Ascending aorta (tissue), 2 donors: ENCODE data around the gene PRKD1. TPM values are rescaled to one million over a fixed set of nuclear protein-coding genes. Genes with fewer than 3 reads are reported as not detected.
"Not testable (repeated sequence)": the region's sequence is repeated elsewhere in the genome, so short reads cannot be mapped to it uniquely, and the experiment has no call there.

Source experiments
- DNase-seq, 2 donors: peaks; one replicate each; pipeline ENCODE4 v3.0.0-alpha.2; 2019; ENCODE audit warnings: low spot score in 2 of 2
- H3K27ac ChIP-seq, 2 donors: fragments of 200-600 bp; sonication (generic); one replicate each; pipeline ENCODE4 v1.5.1; 2016 to 2017; ENCODE audit warnings: mild to moderate bottlenecking in 1 of 2
- H3K27me3 ChIP-seq: fragments of 200-600 bp; sonication (generic); one replicate; pipeline ENCODE4 v1.5.1; 2017
- H3K36me3 ChIP-seq, 2 donors: fragments of 200-600 bp; sonication (generic); one replicate each; pipeline ENCODE4 v1.5.1; 2016
- H3K4me1 ChIP-seq, 2 donors: fragments of 200-600 bp; sonication (generic); one replicate each; pipeline ENCODE4 v1.5.1; 2016 to 2017; ENCODE audit warnings: mild to moderate bottlenecking in 1 of 2
- H3K4me3 ChIP-seq, 2 donors: fragments of 200-600 bp; sonication (generic); one replicate each; pipeline ENCODE4 v1.5.1; 2016 to 2017; ENCODE audit warnings: mild to moderate bottlenecking in 1 of 2
- H3K9me3 ChIP-seq, 2 donors: fragments of 200-600 bp; sonication (generic); one replicate each; pipeline ENCODE4 v1.5.1; 2016
- CTCF ChIP-seq, 3 experiments: fragments of 200-600 bp in 2 of 3; fragments of 450-650 bp in 1 of 3; sonication (generic) in 2 of 3; IDR thresholded peaks; one replicate each; pipeline ENCODE4 v1.5.1; 2016 to 2019; ENCODE audit warnings: antibody characterized with exemption in 3 of 3, mild to moderate bottlenecking in 1 of 3, moderate library complexity in 1 of 3
- intact Hi-C: fragments of 100-400 bp; cut with DNase I; formaldehyde crosslinking; loops from one replicate; pipeline ENCODE4 v1.15.1; 2023
- total RNA-seq: library from RNA; depleted of rRNA; stranded (reverse); fragments of >200 nt; gene quantifications from one replicate; pipeline ENCODE4 v1.1.0, GENCODE V29; 2016

Gene PRKD1
- total RNA-seq, 1 donor from 2014 or later, result 34.6 TPM

GRCh38 chr14:29851397-29851796, 76.2 kb downstream of the PRKD1 start:
- peaks cover 0 to 3% of the 10 kb centered on the region in 2 donors for H3K4me1 ChIP-seq
- no peak for DNase-seq
- H3K4me3 ChIP-seq, result no peak overlapping the region
- H3K36me3 ChIP-seq, result no peaks in the 10 kb centered on the region
- no peak for TF ChIP-seq CTCF (IDR thresholded peaks at IDR 0.05)
- H3K27me3 ChIP-seq, result no peaks in the 10 kb centered on the region
- H3K9me3 ChIP-seq, result peaks cover 0 to 3% of the 10 kb centered on the region in 2 donors
- intact Hi-C loops, result no loop called here
- no peak overlapping the region for H3K27ac ChIP-seq

GRCh38 chr14:29847056-29847380, 80.6 kb downstream of the PRKD1 start:
- H3K4me3 ChIP-seq, result no peak overlapping the region
- no peaks in the 10 kb centered on the region for H3K36me3 ChIP-seq
- no peak overlapping the region for H3K27ac ChIP-seq
- DNase-seq, result no peak
- H3K9me3 ChIP-seq, result peaks cover 0 to 3% of the 10 kb centered on the region in 2 donors
- no peak for TF ChIP-seq CTCF (IDR thresholded peaks at IDR 0.05)
- no peaks in the 10 kb centered on the region for H3K27me3 ChIP-seq
- peaks cover 0 to 3% of the 10 kb centered on the region in 2 donors for H3K4me1 ChIP-seq
- intact Hi-C loops, result no loop called here

GRCh38 chr14:29846339-29847055, 81.2 kb downstream of the PRKD1 start:
- no peak for DNase-seq
- no peak overlapping the region for H3K4me3 ChIP-seq
- intact Hi-C loops, result no loop called here
- H3K36me3 ChIP-seq, result no peaks in the 10 kb centered on the region
- peaks cover 0 to under 1% of the 10 kb centered on the region in 2 donors for H3K9me3 ChIP-seq
- no peak overlapping the region for H3K27ac ChIP-seq
- TF ChIP-seq CTCF (IDR thresholded peaks at IDR 0.05), result no peak
- H3K27me3 ChIP-seq, result no peaks in the 10 kb centered on the region
- peaks cover 0 to 3% of the 10 kb centered on the region in 2 donors for H3K4me1 ChIP-seq

- no peak for DNase-seq
- intact Hi-C loops, result no loop called here
- Histone ChIP-seq H3K4me3 (no peak overlapping the region), H3K27me3 (no peaks in the 10 kb centered on the region), H3K4me1 (no peaks in the 10 kb centered on the region), H3K27ac (no peak overlapping the region), H3K36me3 (no peaks in the 10 kb centered on the region), H3K9me3 (peaks cover 18 to 22% of the 10 kb centered on the region in 2 donors)
- no peak for TF ChIP-seq CTCF (IDR thresholded peaks at IDR 0.05)
Measured at GRCh38 chr14:29843981-29844380, 83.7 kb downstream of the PRKD1 start.

- Histone ChIP-seq H3K27ac (no peak overlapping the region), H3K36me3 (no peaks in the 10 kb centered on the region), H3K9me3 (peaks cover 22% of the 10 kb centered on the region in 2 donors), H3K4me1 (no peaks in the 10 kb centered on the region), H3K4me3 (no peak overlapping the region), H3K27me3 (no peaks in the 10 kb centered on the region)
- no peak for DNase-seq
- TF ChIP-seq CTCF (IDR thresholded peaks at IDR 0.05), result no peak
- intact Hi-C loops, result no loop called here
Measured at GRCh38 chr14:29842228-29842627, 85.4 kb downstream of the PRKD1 start.

- H3K4me3 ChIP-seq, H3K27ac ChIP-seq, H3K4me1 ChIP-seq, intact Hi-C loops, H3K36me3 ChIP-seq, H3K27me3 ChIP-seq, DNase-seq: not testable (repeated sequence)
- H3K9me3 ChIP-seq, result peaks cover 22% of the 10 kb centered on the region in 2 donors
Measured at GRCh38 chr14:29840369-29840892, 87.2 kb downstream of the PRKD1 start.

GRCh38 chr14:29839691-29840090, 88.0 kb downstream of the PRKD1 start:
- DNase-seq, H3K27ac ChIP-seq, H3K4me3 ChIP-seq, H3K4me1 ChIP-seq, H3K27me3 ChIP-seq, H3K36me3 ChIP-seq, intact Hi-C loops: not testable (repeated sequence)
- peaks cover 22% of the 10 kb centered on the region in 2 donors for H3K9me3 ChIP-seq
